Subcutaneous adipose tissue (tissue), 4 donors: ENCODE results near the gene SNX30. TPM values are rescaled to one million over a fixed set of nuclear protein-coding genes. Genes with fewer than 3 reads are reported as not detected.

Source experiments
- CTCF ChIP-seq: fragments of 450-650 bp; IDR thresholded peaks from one replicate; pipeline ENCODE4 v1.5.1; 2016; ENCODE audit warnings: low read depth, mild to moderate bottlenecking, control low read depth, antibody characterized with exemption, moderate library complexity
- total RNA-seq, 4 donors: library from RNA; depleted of rRNA; stranded (reverse); fragments of >200 nt; gene quantifications; one replicate each; pipeline ENCODE4 v1.1.0, GENCODE V29; 2016

Gene SNX30
- total RNA-seq, 4 donors from 2014 or later = 10.1 to 25.3 (median 13.4) TPM

GRCh38 chr9:112719241-112719691 lies 31.3 kb upstream of the SNX30 start:
- TF ChIP-seq CTCF = no peak

GRCh38 chr9:112719696-112720095 lies 30.9 kb upstream of the SNX30 start:
- no peak for TF ChIP-seq CTCF

DNA sequence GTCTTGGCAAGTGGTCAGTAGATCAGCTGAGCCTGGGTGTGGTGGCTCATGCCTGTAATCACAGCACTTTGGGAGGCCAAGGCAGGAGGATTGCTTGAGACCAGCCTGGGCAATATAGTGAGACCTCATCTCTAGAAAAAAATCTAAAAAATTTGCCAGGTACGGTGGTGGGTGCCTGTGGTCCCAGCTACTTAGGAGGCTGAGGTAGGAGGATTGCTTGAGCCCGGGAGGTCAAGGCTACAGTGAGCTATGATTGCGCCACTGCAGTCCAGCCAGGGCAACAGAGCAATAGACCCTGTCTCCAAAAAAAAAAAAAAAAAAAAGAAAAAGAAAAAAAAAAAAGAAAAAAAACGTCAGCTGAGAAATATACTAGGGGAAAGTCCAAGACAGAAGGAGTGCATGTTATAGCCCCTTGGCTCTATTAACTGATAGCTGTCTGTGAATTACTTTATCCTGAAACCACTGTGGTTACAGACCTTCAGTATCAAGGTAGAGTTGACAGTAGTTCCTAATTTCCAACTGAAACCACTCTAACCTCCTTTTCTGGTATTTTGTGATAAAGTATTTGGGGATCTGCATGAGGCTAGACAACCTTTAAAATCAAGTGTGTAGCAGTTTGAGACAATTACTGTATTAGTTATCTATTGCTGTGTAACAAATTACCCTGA lies 30.3 kb upstream of the SNX30 start:
- TF ChIP-seq CTCF = no peak

DNA sequence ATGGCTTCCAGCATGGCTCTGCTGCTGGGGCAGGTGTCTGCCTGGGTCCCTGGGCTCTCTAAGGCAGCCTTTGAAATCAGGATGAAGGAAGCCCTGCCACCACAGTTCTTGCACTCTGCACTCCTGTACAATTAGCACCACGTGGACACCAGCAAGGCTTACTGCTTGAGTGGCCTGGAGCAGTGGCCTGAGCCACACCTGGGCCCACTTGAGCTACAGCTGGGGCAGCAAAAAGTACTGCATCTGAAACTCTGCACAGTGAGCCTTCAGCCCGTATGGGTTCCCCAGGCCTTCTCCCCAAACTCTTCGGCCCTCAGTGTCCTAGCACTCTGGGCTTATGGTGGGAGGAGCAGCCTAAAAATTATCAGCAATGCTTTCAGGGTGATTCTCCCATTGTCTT lies 24.6 kb upstream of the SNX30 start:
- TF ChIP-seq CTCF = no peak

GRCh38 chr9:112726428-112726827 lies 24.1 kb upstream of the SNX30 start:
- TF ChIP-seq CTCF = no peak

GRCh38 chr9:112728401-112728800 lies 22.2 kb upstream of the SNX30 start:
- TF ChIP-seq CTCF = no peak

GRCh38 chr9:112731971-112732370 lies 18.6 kb upstream of the SNX30 start:
- TF ChIP-seq CTCF = no peak
